Stimulated activated CD8-positive, alpha-beta memory T cell treated with anti-CD3 and anti-CD28 coated beads, Interleukin-15, amount 100 ng/mL, for 24 hours (primary cell): ENCODE results near the gene CIAO3.
"Not testable (repeated sequence)": the region's sequence is repeated elsewhere in the genome, so short reads cannot be mapped to it uniquely, and the experiment has no call there.

Experiments
- DNase-seq: peaks from one replicate; pipeline ENCODE4 v3.0.0-alpha.2; 2020; ENCODE audit warnings: low read depth

The CIAO3 gene

GRCh38 chr16:692356-693108, 48.3 kb downstream of the CIAO3 start:
- no peak for DNase-seq

- not testable (repeated sequence) for DNase-seq
Observed at GRCh38 chr16:691242-691641, 49.6 kb downstream of the CIAO3 start.

GRCh38 chr16:689175-689897, 51.5 kb downstream of the CIAO3 start:
- no peak for DNase-seq

- DNase-seq, result no peak
Observed at GRCh38 chr16:687499-687898, 53.3 kb downstream of the CIAO3 start.

GRCh38 chr16:686459-687260, 54.1 kb downstream of the CIAO3 start:
- DNase-seq, result no peak

- DNase-seq, result no peak
Observed at GRCh38 chr16:685967-686366, 54.8 kb downstream of the CIAO3 start.

GRCh38 chr16:684961-685696, 55.7 kb downstream of the CIAO3 start:
- no peak for DNase-seq

GRCh38 chr16:684071-684794, 56.6 kb downstream of the CIAO3 start, which contains the start of gene JMJD8:
Gene JMJD8, minus strand, starts transcription at chr16:684334. Its CDS starts 15 bp downstream, at chr16:684319.
- DNase-seq, result peak; percentile 95

GRCh38 chr16:683396-684070, 57.3 kb downstream of the CIAO3 start:
- DNase-seq, result no peak

- DNase-seq, result no peak
Observed at GRCh38 chr16:682493-683395, 58.1 kb downstream of the CIAO3 start.

- DNase-seq, result no peak
Observed at GRCh38 chr16:681746-682427, 58.9 kb downstream of the CIAO3 start.

GRCh38 chr16:680967-681745, 59.6 kb downstream of the CIAO3 start:
- no peak for DNase-seq

GRCh38 chr16:680625-680945, 60.2 kb downstream of the CIAO3 start:
- no peak for DNase-seq

- DNase-seq, result peak; percentile 83
Observed at GRCh38 chr16:679814-680624, 60.8 kb downstream of the CIAO3 start, which contains the start of gene STUB1. Gene STUB1, plus strand, starts transcription at chr16:680410. Its CDS starts 116 bp downstream, at chr16:680526.
